CD4-positive, CD25-positive, alpha-beta regulatory T cell (primary cell): Measurements from ENCODE around the gene UBE2H. TPM values are rescaled to one million over a fixed set of nuclear protein-coding genes. Genes with fewer than 3 reads are reported as not detected.

Experiments
- ATAC-seq, 2 donors: fragments of 150-1000 bp; cut with Tn5 transposase; one replicate each; pipeline ENCODE4 v1.10.0; 2021; ENCODE audit warnings: low read depth in 2 of 2, moderate number of reproducible peaks in 2 of 2, moderate library complexity in 1 of 2
- DNase-seq, 3 donors: peaks; one replicate each; pipeline versions ENCODE4 v3.0.0 to v3.0.0-alpha.2; 2012 to 2022; ENCODE audit warnings: mixed read lengths in 1 of 3
- H3K27ac ChIP-seq: one replicate; pipeline ENCODE4 v1.7.0; 2013; ENCODE audit warnings: mild to moderate bottlenecking, low read length; ENCODE audit not compliant: insufficient read depth, poor library complexity, severe bottlenecking
- H3K27me3 ChIP-seq: one replicate; pipeline ENCODE4 v1.7.0; 2013; ENCODE audit warnings: low read length; ENCODE audit not compliant: control insufficient read depth, insufficient read depth
- H3K36me3 ChIP-seq: one replicate; pipeline ENCODE4 v1.7.0; 2013; ENCODE audit warnings: mild to moderate bottlenecking, low read length, moderate library complexity; ENCODE audit not compliant: control insufficient read depth, insufficient read depth
- H3K4me1 ChIP-seq: 2 replicates; pipeline ENCODE4 v1.7.0; 2013; ENCODE audit warnings: mild to moderate bottlenecking, low read length; ENCODE audit not compliant: insufficient read depth, control insufficient read depth, poor library complexity, severe bottlenecking
- H3K4me3 ChIP-seq: one replicate; pipeline ENCODE4 v1.7.0; 2013; ENCODE audit warnings: low read depth, mild to moderate bottlenecking, low read length, moderate library complexity
- H3K9me3 ChIP-seq, 2 experiments: 1 replicate in 1 of 2; 2 replicates in 1 of 2; pipeline ENCODE4 v1.7.0; 2013; ENCODE audit warnings: low read length in 2 of 2, mild to moderate bottlenecking in 1 of 2, moderate library complexity in 1 of 2; ENCODE audit not compliant: control insufficient read depth in 2 of 2
- H3K27ac Mint-ChIP-seq, 3 donors: one replicate each; pipeline ENCODE4 v1.8.0; 2020 to 2022; ENCODE audit warnings: mild to moderate bottlenecking in 3 of 3, mixed read lengths in 3 of 3, moderate library complexity in 2 of 3
- H3K27me3 Mint-ChIP-seq: one replicate; pipeline ENCODE4 v1.8.0; 2022; ENCODE audit warnings: mild to moderate bottlenecking, mixed read lengths
- H3K36me3 Mint-ChIP-seq: one replicate; pipeline ENCODE4 v1.8.0; 2020; ENCODE audit warnings: mixed read lengths
- H3K4me1 Mint-ChIP-seq, 4 donors: one replicate each; pipeline ENCODE4 v1.8.0; 2020 to 2022; ENCODE audit warnings: mixed read lengths in 4 of 4, mild to moderate bottlenecking in 1 of 4
- H3K4me3 Mint-ChIP-seq, 4 donors: one replicate each; pipeline ENCODE4 v1.8.0; 2020 to 2022; ENCODE audit warnings: mild to moderate bottlenecking in 4 of 4, mixed read lengths in 4 of 4, moderate library complexity in 3 of 4
- H3K9me3 Mint-ChIP-seq, 7 donors: one replicate each; pipeline ENCODE4 v1.8.0; 2020 to 2022; ENCODE audit warnings: mixed read lengths in 7 of 7, mild to moderate bottlenecking in 3 of 7, moderate library complexity in 2 of 7
- polyA plus RNA-seq, 4 donors: library from polyadenylated mRNA; unstranded; fragments of 300-500 nt; fragmentation: Illumina TruSeq; gene quantifications; one replicate each; pipeline ENCODE4 v1.2.3, GENCODE V29; 2021
- total RNA-seq: library from RNA; stranded (reverse); gene quantifications from one replicate; pipeline ENCODE4 v1.2.3, GENCODE V29; 2022

The UBE2H gene
- total RNA-seq (109 TPM), polyA plus RNA-seq (10 to 100 TPM; 50.7 to 73.5 (median 62.1) TPM)

GRCh38 chr7:129952653-129953560, at the start of gene UBE2H:
UBE2H (minus strand) TSS chr7:129952960; CDS start chr7:129952555, 405 bp downstream.
- H3K36me3 Mint-ChIP-seq = peaks cover 3% of the 10 kb centered on the region
- DNase-seq (peak; percentile 85 to 92 (median 89)), ATAC-seq (peak; percentile 81)
- H3K4me1 Mint-ChIP-seq = peaks cover 0 to 14% (median 2%) of the 10 kb centered on the region in 4 donors
- peak within 1 kb of the TSS; percentile 96 for H3K4me3 ChIP-seq
- peak within 1 kb of the TSS; percentile 89 for H3K27ac ChIP-seq
- no peaks in the 10 kb centered on the region for H3K9me3 ChIP-seq
- peak within 1 kb of the TSS in 3 of 4 donors; percentile 96 to 100 (median 99) for H3K4me3 Mint-ChIP-seq
- peak within 1 kb of the TSS in 2 of 3 donors; percentile 99 to 100 for H3K27ac Mint-ChIP-seq
- peaks cover 38% of the 10 kb centered on the region for H3K4me1 ChIP-seq
- H3K9me3 Mint-ChIP-seq = peaks cover 0 to 1% (median 0%) of the 10 kb centered on the region in 7 donors
- peaks cover 3% of the 10 kb centered on the region for H3K27me3 Mint-ChIP-seq
- no peaks in the 10 kb centered on the region for H3K36me3 ChIP-seq
- no peaks in the 10 kb centered on the region for H3K27me3 ChIP-seq

GRCh38 chr7:129998446-129998845, 45.7 kb upstream of the UBE2H start:
- no peak overlapping the region for H3K27ac ChIP-seq
- Mint-ChIP-seq H3K4me1 (no peaks in the 10 kb centered on the region), H3K27ac (no peak overlapping the region), H3K4me3 (no peak overlapping the region), H3K9me3 (no peaks in the 10 kb centered on the region), H3K36me3 (no peaks in the 10 kb centered on the region), H3K27me3 (peaks cover 4% of the 10 kb centered on the region)
- DNase-seq = no peak
- H3K9me3 ChIP-seq = no peaks in the 10 kb centered on the region
- no peaks in the 10 kb centered on the region for H3K27me3 ChIP-seq
- no peaks in the 10 kb centered on the region for H3K4me1 ChIP-seq
- no peak for ATAC-seq
- no peaks in the 10 kb centered on the region for H3K36me3 ChIP-seq
- H3K4me3 ChIP-seq = no peak overlapping the region

GRCh38 chr7:129997285-129997684, 44.5 kb upstream of the UBE2H start:
- Mint-ChIP-seq H3K36me3 (no peaks in the 10 kb centered on the region), H3K27me3 (peaks cover 4% of the 10 kb centered on the region), H3K9me3 (no peaks in the 10 kb centered on the region), H3K27ac (no peak overlapping the region), H3K4me3 (no peak overlapping the region), H3K4me1 (no peaks in the 10 kb centered on the region)
- Histone ChIP-seq H3K9me3 (no peaks in the 10 kb centered on the region), H3K36me3 (no peaks in the 10 kb centered on the region), H3K4me1 (no peaks in the 10 kb centered on the region), H3K27ac (no peak overlapping the region), H3K4me3 (no peak overlapping the region), H3K27me3 (no peaks in the 10 kb centered on the region)
- DNase-seq (no peak), ATAC-seq (no peak)

- H3K36me3 ChIP-seq = no peaks in the 10 kb centered on the region
- Mint-ChIP-seq H3K4me1 (peaks cover 0 to 11% (median 0%) of the 10 kb centered on the region in 4 donors), H3K36me3 (no peaks in the 10 kb centered on the region), H3K27me3 (peaks cover 4% of the 10 kb centered on the region), H3K4me3 (no peak overlapping the region), H3K9me3 (no peaks in the 10 kb centered on the region), H3K27ac (no peak overlapping the region)
- H3K9me3 ChIP-seq = no peaks in the 10 kb centered on the region
- H3K27ac ChIP-seq = no peak overlapping the region
- no peak for ATAC-seq
- H3K4me1 ChIP-seq = no peaks in the 10 kb centered on the region
- H3K4me3 ChIP-seq = no peak overlapping the region
- DNase-seq = no peak
- H3K27me3 ChIP-seq = no peaks in the 10 kb centered on the region
Observed at GRCh38 chr7:129993275-129993674, 40.5 kb upstream of the UBE2H start.

- ATAC-seq (no peak), DNase-seq (no peak)
- no peaks in the 10 kb centered on the region for H3K9me3 Mint-ChIP-seq
- peaks cover 0 to 11% (median 0%) of the 10 kb centered on the region in 4 donors for H3K4me1 Mint-ChIP-seq
- Histone ChIP-seq H3K36me3 (no peaks in the 10 kb centered on the region), H3K4me3 (no peak overlapping the region), H3K4me1 (no peaks in the 10 kb centered on the region), H3K9me3 (no peaks in the 10 kb centered on the region), H3K27me3 (no peaks in the 10 kb centered on the region), H3K27ac (no peak overlapping the region)
- H3K27me3 Mint-ChIP-seq = peaks cover 8% of the 10 kb centered on the region
- H3K4me3 Mint-ChIP-seq = no peak overlapping the region
- H3K36me3 Mint-ChIP-seq = no peaks in the 10 kb centered on the region
- no peak overlapping the region for H3K27ac Mint-ChIP-seq
Observed at GRCh38 chr7:129990403-129991192, 37.8 kb upstream of the UBE2H start.

- H3K36me3 ChIP-seq = no peaks in the 10 kb centered on the region
- H3K9me3 ChIP-seq = no peaks in the 10 kb centered on the region
- no peak overlapping the region for H3K4me3 ChIP-seq
- DNase-seq (peak in 2 of 3 donors; percentile 10 to 37), ATAC-seq (peak in 1 of 2 donors; percentile 39)
- Mint-ChIP-seq H3K4me3 (no peak overlapping the region), H3K36me3 (no peaks in the 10 kb centered on the region), H3K27me3 (peaks cover 6% of the 10 kb centered on the region), H3K4me1 (peaks cover 0 to 11% (median 0%) of the 10 kb centered on the region in 4 donors), H3K27ac (no peak overlapping the region), H3K9me3 (no peaks in the 10 kb centered on the region)
- no peaks in the 10 kb centered on the region for H3K4me1 ChIP-seq
- no peaks in the 10 kb centered on the region for H3K27me3 ChIP-seq
- H3K27ac ChIP-seq = no peak overlapping the region
Observed at GRCh38 chr7:129989466-129989865, 36.7 kb upstream of the UBE2H start.

- no peak overlapping the region for H3K4me3 Mint-ChIP-seq
- DNase-seq (no peak), ATAC-seq (no peak)
- H3K4me3 ChIP-seq = no peak overlapping the region
- no peaks in the 10 kb centered on the region for H3K36me3 Mint-ChIP-seq
- H3K27ac ChIP-seq = no peak overlapping the region
- H3K27me3 Mint-ChIP-seq = peaks cover 12% of the 10 kb centered on the region
- H3K4me1 Mint-ChIP-seq = peaks cover 0 to 11% (median 0%) of the 10 kb centered on the region in 4 donors
- H3K27me3 ChIP-seq = peaks cover 3% of the 10 kb centered on the region
- no peaks in the 10 kb centered on the region for H3K9me3 Mint-ChIP-seq
- H3K36me3 ChIP-seq = no peaks in the 10 kb centered on the region
- H3K9me3 ChIP-seq = no peaks in the 10 kb centered on the region
- H3K27ac Mint-ChIP-seq = no peak overlapping the region
- H3K4me1 ChIP-seq = no peaks in the 10 kb centered on the region
Observed at GRCh38 chr7:129986600-129986999, 33.8 kb upstream of the UBE2H start.
